GM19452 (cell line): ENCODE measurements around the gene CDIP1.

Experiments
- ATAC-seq: cut with Tn5 transposase; IDR thresholded peaks from one replicate; pipeline ENCODE4 v1.9.1; 2021; ENCODE audit not compliant: unreplicated experiment

Gene CDIP1

GRCh38 chr16:4460936-4461249 lies 77.7 kb downstream of the CDIP1 start:
- ATAC-seq = no peak
